Measurements from ENCODE around the gene UBE2N. TPM values are rescaled to one million over a fixed set of nuclear protein-coding genes. Genes with fewer than 3 reads are reported as not detected.

The UBE2N gene
- total RNA-seq, 1 experiment from 2014 or later, result 82.1 TPM

- Histone ChIP-seq H3K36me3 (ENCODE audit: low read depth) (peaks cover 11% of the 10 kb centered on the region; the same call in 1 of the 2 replicates), H3K27me3 (ENCODE audit: insufficient read depth, low read depth) (no peaks in the 10 kb centered on the region), H3K79me2 (ENCODE audit: low read depth) (no peaks in the 10 kb centered on the region), H3K4me1 (replicated peaks; ENCODE audit: insufficient read depth) (peaks cover 14% of the 10 kb centered on the region; the same call in 1 of the 2 replicates), H3K4me2 (no peak overlapping the region), H3K9me2 (ENCODE audit: insufficient read depth) (no peaks in the 10 kb centered on the region), H3K4me3 (no peak overlapping the region), H3K27ac (peak overlapping the region; percentile 55), H4K20me1 (ENCODE audit: insufficient read depth) (no peaks in the 10 kb centered on the region; the same call in 1 of the 2 replicates), H3F3A (ENCODE audit: insufficient read depth, low read depth) (peaks cover 47% of the 10 kb centered on the region), H2AFZ (no peak overlapping the region), H3K9me3 (ENCODE audit: insufficient read depth, low read depth) (no peaks in the 10 kb centered on the region)
- no peak for DNase-seq
- no TSS peak for BruUV-seq (replicated peaks)
- ChIA-PET POLR2A (ENCODE audit: unreplicated experiment) (no interaction called here), CTCF (interaction anchor here (0.6 kb wide), 1 partner anchor 14 kb away, joined by 8 read pairs; no protein-coding TSS in a partner anchor)
- TF ChIP-seq CTCF (conservative IDR thresholded peaks at IDR 0.05) (no peak), EZH2 (IDR thresholded peaks at IDR 0.05; ENCODE audit: low read depth) (no peak)
- intact Hi-C loops (cut with micrococcal nuclease; ENCODE audit: unreplicated experiment), result no loop called here
Observed at GRCh38 chr12:93404961-93405849, 36.5 kb downstream of the UBE2N start.

- no peaks in the 10 kb centered on the region for H3K9me2 ChIP-seq (ENCODE audit: insufficient read depth)
- intact Hi-C loops (cut with micrococcal nuclease; ENCODE audit: unreplicated experiment), result no loop called here
- no peaks in the 10 kb centered on the region for H3K79me2 ChIP-seq (ENCODE audit: low read depth)
- no peaks in the 10 kb centered on the region for H3K27me3 ChIP-seq (ENCODE audit: insufficient read depth, low read depth)
- H3K36me3 ChIP-seq (ENCODE audit: low read depth), result peaks cover 11% of the 10 kb centered on the region; the same call in 1 of the 2 replicates
- ChIA-PET POLR2A (ENCODE audit: unreplicated experiment) (no interaction called here), CTCF (interaction anchor here (0.6 kb wide), 1 partner anchor 15 kb away, joined by 8 read pairs; no protein-coding TSS in a partner anchor)
- DNase-seq, result peak in 1 of 2 experiments; percentile 71
- H3K9me3 ChIP-seq (ENCODE audit: insufficient read depth, low read depth), result no peaks in the 10 kb centered on the region
- H4K20me1 ChIP-seq (ENCODE audit: insufficient read depth), result no peaks in the 10 kb centered on the region; the same call in 1 of the 2 replicates
- H2AFZ ChIP-seq, result no peak overlapping the region
- no peak overlapping the region for H3K4me3 ChIP-seq
- H3K4me1 ChIP-seq (replicated peaks; ENCODE audit: insufficient read depth), result peaks cover 14% of the 10 kb centered on the region; the same call in 1 of the 2 replicates
- TF ChIP-seq EZH2 (IDR thresholded peaks at IDR 0.05; ENCODE audit: low read depth) (no peak), CTCF (conservative IDR thresholded peaks at IDR 0.05) (no peak)
- H3F3A ChIP-seq (ENCODE audit: insufficient read depth, low read depth), result peaks cover 47% of the 10 kb centered on the region
- peak overlapping the region; percentile 55 for H3K27ac ChIP-seq
- 0 out of 2 replicates have a peak overlapping the region, but pooled peaks have one; percentile 10 for H3K4me2 ChIP-seq
- BruUV-seq (replicated peaks), result no TSS peak
Observed at GRCh38 chr12:93403988-93404803, 37.6 kb downstream of the UBE2N start.

All from PC-9 (cell line).